ENCODE measurements around the gene SERBP1. TPM values are rescaled to one million over a fixed set of nuclear protein-coding genes. Genes with fewer than 3 reads are reported as not detected.
A peak's percentile ranks its signal among the peaks of the same experiment; 100 is the strongest.

SERBP1 gene
- total RNA-seq, 1 donor from 2014 or later: 255 TPM

DNA sequence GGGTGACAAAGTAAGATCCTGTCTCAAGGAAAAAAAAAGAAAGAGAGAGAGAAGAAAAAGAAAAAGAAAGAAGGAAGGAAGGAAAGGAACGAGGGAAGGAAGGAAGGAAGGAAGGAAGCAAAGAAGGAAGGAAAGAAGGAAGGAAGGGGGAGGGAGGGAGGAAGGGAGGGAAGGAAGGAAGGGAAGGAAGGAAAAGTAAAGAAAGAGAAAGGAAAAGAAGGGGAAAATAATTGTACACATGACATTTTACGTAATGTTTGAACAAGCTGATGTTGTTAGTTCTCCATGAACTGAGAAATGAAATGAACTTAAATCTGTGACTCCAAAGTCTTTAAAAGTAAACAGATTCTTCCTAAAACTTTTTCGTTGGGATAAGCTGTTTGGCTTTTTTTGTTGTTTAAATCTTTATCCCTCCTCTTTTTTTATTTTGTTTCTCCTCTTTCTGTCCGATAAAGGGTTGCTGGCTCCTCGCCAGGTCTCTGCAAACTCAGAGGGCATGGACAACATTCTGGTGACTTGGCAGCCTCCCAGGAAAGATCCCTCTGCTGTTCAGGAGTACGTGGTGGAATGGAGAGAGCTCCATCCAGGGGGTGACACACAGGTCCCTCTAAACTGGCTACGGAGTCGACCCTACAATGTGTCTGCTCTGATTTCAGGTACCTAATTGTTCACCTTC lies 62.7 kb downstream of the SERBP1 start:
- Mint-ChIP-seq H3K4me3 (no peak overlapping the region), H3K36me3 (no peaks in the 10 kb centered on the region), H3K27me3 (ENCODE audit: low read depth) (no peaks in the 10 kb centered on the region), H3K27ac (peak overlapping the region; percentile 60), H3K4me1 (peaks cover 31% of the 10 kb centered on the region), H3K9me3 (no peaks in the 10 kb centered on the region)
- TF ChIP-seq, protein P1, sequence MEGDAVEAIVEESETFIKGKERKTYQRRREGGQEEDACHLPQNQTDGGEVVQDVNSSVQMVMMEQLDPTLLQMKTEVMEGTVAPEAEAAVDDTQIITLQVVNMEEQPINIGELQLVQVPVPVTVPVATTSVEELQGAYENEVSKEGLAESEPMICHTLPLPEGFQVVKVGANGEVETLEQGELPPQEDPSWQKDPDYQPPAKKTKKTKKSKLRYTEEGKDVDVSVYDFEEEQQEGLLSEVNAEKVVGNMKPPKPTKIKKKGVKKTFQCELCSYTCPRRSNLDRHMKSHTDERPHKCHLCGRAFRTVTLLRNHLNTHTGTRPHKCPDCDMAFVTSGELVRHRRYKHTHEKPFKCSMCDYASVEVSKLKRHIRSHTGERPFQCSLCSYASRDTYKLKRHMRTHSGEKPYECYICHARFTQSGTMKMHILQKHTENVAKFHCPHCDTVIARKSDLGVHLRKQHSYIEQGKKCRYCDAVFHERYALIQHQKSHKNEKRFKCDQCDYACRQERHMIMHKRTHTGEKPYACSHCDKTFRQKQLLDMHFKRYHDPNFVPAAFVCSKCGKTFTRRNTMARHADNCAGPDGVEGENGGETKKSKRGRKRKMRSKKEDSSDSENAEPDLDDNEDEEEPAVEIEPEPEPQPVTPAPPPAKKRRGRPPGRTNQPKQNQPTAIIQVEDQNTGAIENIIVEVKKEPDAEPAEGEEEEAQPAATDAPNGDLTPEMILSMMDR (IDR thresholded peaks at IDR 0.05; ENCODE audit: unreplicated experiment): no peak
- DNase-seq (ENCODE audit: low spot score in 2 of 2, unreplicated experiment in 2 of 2): peak; percentile 58 to 70

DNA sequence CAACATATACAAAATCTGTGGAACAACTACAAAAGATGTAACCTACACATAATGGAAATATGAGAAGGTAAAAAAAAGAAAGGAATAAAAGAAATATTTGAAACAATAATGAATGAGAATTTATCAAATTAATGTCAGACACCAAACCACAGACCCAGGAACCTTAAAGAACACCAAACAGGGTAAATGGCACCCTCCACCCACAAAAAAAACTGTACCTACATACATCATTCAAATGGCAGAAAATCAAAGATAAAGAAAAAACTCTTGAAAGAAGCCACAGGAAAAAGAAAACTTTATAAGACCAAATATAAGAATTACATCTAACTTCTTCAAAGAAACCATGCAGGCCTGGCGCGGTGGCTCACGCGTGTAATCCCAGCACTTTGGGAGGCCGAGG lies 68.6 kb downstream of the SERBP1 start:
- Mint-ChIP-seq H3K27ac (no peak overlapping the region), H3K9me3 (no peaks in the 10 kb centered on the region)
- TF ChIP-seq, protein P1 (IDR thresholded peaks at IDR 0.05; ENCODE audit: unreplicated experiment): no peak

DNA sequence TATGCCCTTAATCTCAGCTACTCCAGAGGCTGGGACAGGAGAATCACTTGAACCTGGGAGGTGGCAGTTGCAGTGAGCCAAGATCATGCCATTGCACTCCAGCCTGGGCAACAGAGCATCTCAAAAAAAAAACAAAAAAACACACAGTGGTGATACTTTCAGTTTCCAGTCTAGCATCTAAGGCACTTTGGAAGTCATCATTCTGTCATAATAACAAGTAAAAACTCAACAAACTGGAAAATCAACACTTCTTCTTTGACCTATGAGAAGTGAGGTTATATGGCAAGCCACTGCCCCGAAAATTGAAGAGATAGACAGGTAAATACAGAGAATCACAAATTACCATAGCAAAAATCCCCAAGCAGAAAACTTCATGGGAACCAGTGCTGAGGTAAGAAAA lies 70.6 kb downstream of the SERBP1 start:
- no peaks in the 10 kb centered on the region for H3K4me1 Mint-ChIP-seq
- DNase-seq (ENCODE audit: low spot score in 2 of 2, unreplicated experiment in 2 of 2): no peak
- no peaks in the 10 kb centered on the region for H3K9me3 Mint-ChIP-seq
- TF ChIP-seq, protein P1 (IDR thresholded peaks at IDR 0.05; ENCODE audit: unreplicated experiment): no peak
- H3K4me3 Mint-ChIP-seq: no peak overlapping the region
- no peak overlapping the region for H3K27ac Mint-ChIP-seq
- no peaks in the 10 kb centered on the region for H3K27me3 Mint-ChIP-seq (ENCODE audit: low read depth)
- no peaks in the 10 kb centered on the region for H3K36me3 Mint-ChIP-seq

More for the DNA sequence above, 68.6 kb downstream of the SERBP1 start:
- no peak for DNase-seq (ENCODE audit: low spot score in 2 of 2, unreplicated experiment in 2 of 2)
- H3K36me3 Mint-ChIP-seq: no peaks in the 10 kb centered on the region
- H3K4me3 Mint-ChIP-seq: no peak overlapping the region
- H3K27me3 Mint-ChIP-seq (ENCODE audit: low read depth): no peaks in the 10 kb centered on the region
- no peaks in the 10 kb centered on the region for H3K4me1 Mint-ChIP-seq

Other genes with a start within 250 kb of the SERBP1 start
- 0.34 to 0.43 TPM in 2 of 3 replicates, not detected in the other for gene IL12RB2, start 122.5 kb downstream of the SERBP1 start, total RNA-seq